PC-9 (cell line): ENCODE measurements around the gene TDG.
"Not testable (repeated sequence)": the region's sequence is repeated elsewhere in the genome, so short reads cannot be mapped to it uniquely, and the experiment has no call there.

Experiments
- CTCF ChIP-seq: fragments of 200-600 bp; sonication (generic); conservative IDR thresholded peaks from 2 replicates; pipeline ENCODE4 v1.6.1; 2017; ENCODE audit warnings: mixed run types, antibody characterized with exemption, mild to moderate bottlenecking, moderate library complexity
- EZH2 ChIP-seq: fragments of 200-600 bp; sonication (generic); IDR thresholded peaks from 2 replicates; pipeline ENCODE4 v1.8.0; 2017; ENCODE audit warnings: antibody characterized with exemption, low read depth

- TF ChIP-seq CTCF, EZH2: not testable (repeated sequence)
Observed at GRCh38 chr12:104030596-104030995, 64.9 kb downstream of the TDG start.
